NCI-H510A (cell line): Measurements from ENCODE around the gene USH1G.
A peak's percentile ranks its signal among the peaks of the same experiment; 100 is the strongest.

Experiments
- DNase-seq: peaks from one replicate; lab custom pipeline; 2025; lab: John Stamatoyannopoulos, UW

Gene USH1G

GRCh38 chr17:74954115-74954514, 31.1 kb upstream of the USH1G start:
- DNase-seq = no peak

DNA sequence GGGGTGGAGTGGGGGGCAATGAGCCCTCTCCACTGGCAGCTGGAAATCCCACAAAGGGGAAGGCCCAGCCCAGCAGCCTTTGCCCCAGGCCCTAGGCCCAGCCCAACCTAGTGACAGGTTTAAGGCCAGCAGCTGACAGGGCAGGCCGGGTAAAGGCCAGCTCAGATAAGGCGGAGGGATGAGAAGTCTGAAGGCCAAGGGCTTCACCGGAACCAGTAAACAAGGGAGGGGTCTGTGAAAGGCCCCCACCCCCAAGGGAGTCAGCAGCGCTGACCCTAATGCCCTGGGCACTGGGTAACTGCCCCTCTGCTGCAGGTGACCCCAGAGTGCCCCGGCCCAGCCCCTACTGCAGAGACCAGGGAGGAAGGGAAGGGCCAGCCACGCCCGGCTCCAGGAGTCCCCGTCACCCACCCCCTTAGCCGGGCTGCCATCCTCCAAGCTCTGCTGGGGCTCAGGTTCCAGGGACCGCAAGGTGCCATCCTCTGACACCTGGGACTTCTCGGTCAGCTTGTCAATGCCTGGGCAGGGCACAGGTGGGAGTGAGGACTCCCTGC, 30.2 kb upstream of the USH1G start:
- DNase-seq = no peak

- DNase-seq = no peak
These were observed 29.5 kb upstream of the USH1G start for GRCh38 chr17:74952431-74953133.

GRCh38 chr17:74951680-74952421, 28.8 kb upstream of the USH1G start:
- DNase-seq = no peak

DNA sequence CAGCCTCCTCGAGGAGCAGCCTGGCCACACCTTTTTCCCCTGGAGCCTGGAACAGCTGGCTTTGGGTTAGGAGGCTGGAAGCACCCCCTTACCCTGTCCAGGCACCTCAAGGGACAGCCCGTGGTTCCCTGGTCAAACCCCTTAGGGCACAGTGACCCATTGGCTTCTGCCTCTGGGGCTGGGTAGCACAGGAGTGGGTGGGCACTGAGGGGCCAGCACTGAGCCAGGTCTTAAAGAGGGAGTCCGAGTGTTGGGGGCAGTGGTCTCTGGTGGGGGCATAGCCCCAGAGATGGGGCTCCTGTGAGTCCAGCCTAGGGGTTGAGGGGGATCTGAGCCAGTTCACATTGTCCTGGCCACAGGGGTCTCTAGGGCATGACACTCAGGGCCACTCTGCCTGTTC, 28.0 kb upstream of the USH1G start:
- no peak for DNase-seq

GRCh38 chr17:74950207-74950606, 27.2 kb upstream of the USH1G start:
- DNase-seq = peak; percentile 71

DNA sequence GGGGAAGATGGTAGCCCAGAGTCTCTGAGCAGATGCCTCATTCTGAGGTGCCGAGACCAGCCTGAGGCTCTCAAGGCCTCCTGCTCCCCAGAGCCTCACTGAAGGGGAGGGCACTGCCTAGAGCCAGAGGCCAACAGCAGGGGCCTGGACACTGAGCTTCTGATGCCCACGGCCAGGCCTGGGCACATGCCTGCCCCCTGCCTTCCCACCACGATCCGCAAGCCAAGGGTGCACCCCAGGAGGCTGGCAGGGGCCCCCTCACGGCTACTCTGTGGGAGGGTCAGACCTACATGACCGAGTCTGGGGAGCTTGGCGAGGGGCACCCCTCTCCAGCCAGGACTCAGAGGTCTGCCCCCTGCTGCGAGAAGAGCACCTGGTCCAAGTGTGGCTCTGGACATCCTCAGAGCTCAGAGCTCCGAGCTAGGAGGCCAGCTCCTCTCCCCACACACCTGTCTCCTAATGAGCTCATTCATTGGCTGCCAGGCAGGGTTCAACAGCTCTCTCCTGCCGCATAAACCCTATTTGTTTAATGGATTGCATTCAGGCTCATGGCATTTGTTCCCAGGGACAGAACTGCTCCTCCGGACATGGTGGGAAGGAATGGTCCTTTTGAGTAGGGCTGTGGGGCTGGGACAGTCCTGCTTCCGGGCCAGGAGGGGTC, 26.5 kb upstream of the USH1G start:
- peak; percentile 48 for DNase-seq

GRCh38 chr17:74947041-74947754, 24.1 kb upstream of the USH1G start:
- DNase-seq = no peak

GRCh38 chr17:74946641-74947040, 23.6 kb upstream of the USH1G start:
- no peak for DNase-seq

GRCh38 chr17:74945543-74945942, 22.5 kb upstream of the USH1G start:
- DNase-seq = no peak

DNA sequence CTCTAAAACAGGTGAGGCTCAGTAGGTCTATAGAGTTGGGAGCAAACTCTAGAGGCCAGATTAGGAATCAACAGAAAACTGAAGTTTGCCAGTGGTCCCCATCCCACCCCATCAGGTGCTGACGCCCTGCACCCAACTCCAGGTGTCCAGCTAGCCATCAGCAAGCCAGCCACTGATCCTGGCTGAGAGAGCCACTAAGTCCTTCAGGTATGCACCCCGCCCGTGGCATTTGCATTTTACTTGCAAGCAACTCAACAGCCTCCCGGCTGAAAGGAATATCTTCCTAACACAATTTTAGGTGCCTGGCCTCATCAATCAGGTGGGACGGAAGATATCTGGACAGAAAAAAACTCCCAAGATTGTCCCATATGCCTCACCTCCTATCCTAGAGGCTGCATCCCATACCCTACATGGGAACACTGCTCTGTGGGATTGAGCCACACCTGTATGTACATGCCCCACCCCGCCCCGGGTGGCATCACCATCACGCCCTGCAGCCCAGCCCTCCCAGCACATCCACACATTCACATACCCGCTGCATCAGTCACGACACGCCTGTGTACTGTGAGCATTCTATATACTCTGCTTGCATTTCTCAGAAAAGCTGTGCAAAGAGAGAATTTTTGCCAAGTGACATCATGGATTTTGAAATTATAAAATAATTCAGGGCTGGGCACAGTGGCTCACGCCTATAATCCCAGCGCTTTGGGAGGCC, 20.9 kb upstream of the USH1G start:
- DNase-seq = no peak

- DNase-seq = no peak
These were observed 18.2 kb upstream of the USH1G start for GRCh38 chr17:74941128-74941725.

- no peak for DNase-seq
These were observed 16.5 kb upstream of the USH1G start for GRCh38 chr17:74939534-74939933.

DNA sequence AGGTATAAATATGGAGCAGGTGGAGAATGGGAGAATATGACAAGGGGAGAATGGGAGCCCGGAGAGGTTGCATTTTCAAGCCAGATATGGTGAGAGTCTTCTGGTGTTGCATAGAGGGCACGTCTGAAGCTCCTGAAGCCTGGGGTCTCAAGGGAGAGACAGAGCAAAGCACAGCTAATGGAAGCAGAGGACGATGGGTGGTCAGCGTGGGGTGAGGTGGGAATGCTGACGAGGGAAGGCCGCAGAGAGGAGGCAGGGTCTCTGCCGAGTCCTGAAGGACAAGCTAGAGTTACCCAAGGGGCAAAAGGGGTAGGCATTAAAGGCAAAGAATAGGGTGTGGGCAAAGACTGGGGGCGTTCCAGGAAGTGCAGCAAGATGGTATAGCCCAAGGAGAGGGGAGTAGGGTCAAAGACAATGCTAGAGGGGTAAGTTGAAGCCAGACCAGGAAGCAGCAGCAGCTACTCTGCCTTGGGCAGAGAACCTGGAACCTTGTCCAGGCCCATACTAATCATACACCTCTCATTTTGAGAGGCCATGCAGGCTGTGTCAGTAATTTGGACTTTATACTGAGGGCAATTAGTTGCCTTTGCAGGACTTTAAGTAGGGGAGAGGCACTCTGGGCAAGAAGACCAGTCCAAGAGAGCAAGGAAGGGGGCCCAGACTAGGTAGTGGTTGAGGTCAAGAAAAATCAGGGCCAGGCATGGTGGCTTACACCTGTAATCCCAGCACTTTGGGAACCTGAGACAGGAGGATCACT, 15.3 kb upstream of the USH1G start:
- DNase-seq = no peak

GRCh38 chr17:74937064-74938051, 14.3 kb upstream of the USH1G start:
- DNase-seq = no peak

DNA sequence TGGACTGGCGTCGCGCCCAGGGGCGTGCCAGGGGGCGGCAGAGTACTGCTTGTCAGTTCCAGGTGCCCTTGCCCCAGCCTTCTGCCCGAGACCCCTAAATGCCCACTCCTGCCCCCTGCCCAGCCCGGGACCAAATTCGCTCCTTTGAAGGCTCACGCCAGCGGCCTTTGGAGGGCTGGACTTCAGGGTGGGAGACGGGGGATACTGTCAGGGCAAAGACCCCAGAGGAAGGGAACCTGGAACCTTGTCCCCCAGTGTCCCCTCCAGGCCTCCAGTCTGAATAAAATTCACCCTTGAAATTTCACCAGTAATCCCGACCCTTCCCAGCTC, 13.4 kb upstream of the USH1G start:
- DNase-seq = no peak

GRCh38 chr17:74935585-74936469, 12.8 kb upstream of the USH1G start, which contains the start of gene OTOP3:
OTOP3 (plus strand) TSS chr17:74935898; CDS start chr17:74935922, 24 bp downstream.
- DNase-seq = peak; percentile 24

DNA sequence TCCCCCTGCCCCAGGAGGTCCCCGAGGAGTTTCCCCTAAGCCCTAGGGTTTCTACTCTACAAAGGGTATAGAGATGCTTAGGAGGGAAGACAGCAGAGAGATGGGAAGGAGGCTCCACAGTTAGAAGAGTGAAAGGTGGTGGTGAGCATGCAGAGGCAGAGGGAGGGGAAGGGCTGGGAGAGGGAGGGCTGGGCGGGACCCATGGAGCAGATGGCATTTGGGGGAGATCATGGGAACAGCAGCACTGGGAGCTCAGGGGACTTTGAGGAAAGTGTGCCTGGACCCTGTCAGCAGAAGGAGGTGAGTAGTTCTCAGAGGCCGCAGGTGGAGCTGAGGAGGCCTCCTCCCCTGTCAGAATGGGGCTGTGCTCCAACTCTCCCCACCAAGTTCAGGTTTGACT, 12.0 kb upstream of the USH1G start:
- DNase-seq = no peak
